NCI-H1930 (cell line): ENCODE measurements around the gene TK2.

ENCODE experiments used
- DNase-seq, 2 experiments: peaks; one replicate each; lab custom pipeline; 2025; lab: John Stamatoyannopoulos, UW

TK2 gene

GRCh38 chr16:66483689-66484452 lies 66.1 kb downstream of the TK2 start:
- peak; percentile 18 to 31 for DNase-seq

- no peak for DNase-seq
These were observed 68.0 kb downstream of the TK2 start for GRCh38 chr16:66481943-66482390.

GRCh38 chr16:66481081-66481942 lies 68.6 kb downstream of the TK2 start:
- DNase-seq: no peak

GRCh38 chr16:66480265-66481080 lies 69.4 kb downstream of the TK2 start:
- DNase-seq: no peak

GRCh38 chr16:66479661-66480264 lies 70.2 kb downstream of the TK2 start:
- DNase-seq: no peak

GRCh38 chr16:66478733-66479511 lies 71.0 kb downstream of the TK2 start:
- no peak for DNase-seq

- no peak for DNase-seq
These were observed 72.8 kb downstream of the TK2 start for GRCh38 chr16:66477028-66477515.

GRCh38 chr16:66476328-66477027 lies 73.4 kb downstream of the TK2 start:
- no peak for DNase-seq

GRCh38 chr16:66475232-66475631 lies 74.7 kb downstream of the TK2 start:
- DNase-seq: no peak

- no peak for DNase-seq
These were observed 75.1 kb downstream of the TK2 start for GRCh38 chr16:66474750-66475199.

- no peak for DNase-seq
These were observed 76.0 kb downstream of the TK2 start for GRCh38 chr16:66473654-66474519.

GRCh38 chr16:66473051-66473571 lies 76.8 kb downstream of the TK2 start:
- DNase-seq: no peak

- DNase-seq: no peak
These were observed 78.1 kb downstream of the TK2 start for GRCh38 chr16:66471716-66472393.

- DNase-seq: no peak
These were observed 78.7 kb downstream of the TK2 start for GRCh38 chr16:66471264-66471663.

GRCh38 chr16:66470556-66470955 lies 79.4 kb downstream of the TK2 start:
- no peak for DNase-seq

GRCh38 chr16:66469947-66470546 lies 79.9 kb downstream of the TK2 start:
- no peak for DNase-seq

GRCh38 chr16:66469291-66469946 lies 80.5 kb downstream of the TK2 start:
- DNase-seq: no peak
